H4 (cell line): Measurements from ENCODE around the gene LRRC4B. TPM values are rescaled to one million over a fixed set of nuclear protein-coding genes. Genes with fewer than 3 reads are reported as not detected.

Experiments used
- DNase-seq: peaks from one replicate; pipeline ENCODE4 v3.0.0-alpha.2; 2015; ENCODE audit warnings: low spot score
- total RNA-seq: library from RNA; depleted of rRNA; stranded (reverse); fragments of >200 nt; shearing (Covaris generic); gene quantifications from 2 replicates; pipeline ENCODE4 v1.2.3, GENCODE V29; 2014

LRRC4B gene
- total RNA-seq, 1 experiment from 2014 or later: 15.2 TPM

DNA sequence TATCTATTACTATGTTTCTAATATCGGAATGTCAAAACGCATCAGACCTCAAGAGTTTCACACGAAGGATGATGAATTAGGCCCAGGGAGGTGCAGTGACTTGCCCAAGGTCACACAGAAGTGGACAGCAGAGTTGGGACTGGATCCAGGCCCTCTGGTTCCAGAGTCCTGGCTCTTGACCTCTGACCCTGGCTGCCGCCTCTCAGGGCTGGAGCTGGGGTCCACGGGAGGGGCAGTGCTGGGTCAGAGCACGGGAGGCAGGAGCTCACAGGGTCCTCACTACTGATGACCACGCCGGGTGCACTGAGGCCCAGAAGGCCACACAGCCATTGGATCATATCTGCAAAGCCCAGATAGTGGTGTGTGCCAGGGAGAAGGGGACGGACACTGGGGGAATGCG is 45.4 kb downstream of the LRRC4B start:
- DNase-seq: no peak

DNA sequence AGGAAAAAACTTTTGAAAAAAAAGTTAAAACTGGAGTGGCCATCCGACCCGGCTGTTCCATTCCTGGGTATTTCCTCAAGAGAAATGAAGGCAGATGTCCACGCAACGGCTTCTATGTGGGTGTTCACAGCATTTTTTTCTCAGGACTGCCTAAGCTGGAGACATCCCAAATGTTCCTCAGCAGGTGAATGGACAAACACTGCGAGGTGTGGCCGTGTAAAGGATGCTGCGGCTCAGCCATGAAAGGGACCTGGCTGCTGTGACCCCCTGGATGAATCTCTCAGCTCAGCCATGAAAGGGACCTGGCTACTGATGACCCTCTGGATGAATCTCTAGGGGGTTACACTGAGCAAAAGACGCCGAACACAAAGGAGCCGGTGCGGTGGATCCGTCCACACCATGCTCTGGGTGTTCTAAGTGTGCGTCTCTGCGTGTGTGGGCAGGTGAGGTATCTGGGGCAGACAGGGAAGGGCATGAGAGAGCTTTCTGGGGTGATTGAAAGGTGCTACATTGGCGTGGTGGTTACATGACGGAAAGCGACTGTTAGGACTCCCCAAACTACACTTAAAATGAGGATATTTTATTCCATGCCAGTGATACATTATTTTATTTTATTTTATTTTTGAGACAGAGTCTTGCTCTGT is 47.3 kb downstream of the LRRC4B start:
- DNase-seq: no peak

DNA sequence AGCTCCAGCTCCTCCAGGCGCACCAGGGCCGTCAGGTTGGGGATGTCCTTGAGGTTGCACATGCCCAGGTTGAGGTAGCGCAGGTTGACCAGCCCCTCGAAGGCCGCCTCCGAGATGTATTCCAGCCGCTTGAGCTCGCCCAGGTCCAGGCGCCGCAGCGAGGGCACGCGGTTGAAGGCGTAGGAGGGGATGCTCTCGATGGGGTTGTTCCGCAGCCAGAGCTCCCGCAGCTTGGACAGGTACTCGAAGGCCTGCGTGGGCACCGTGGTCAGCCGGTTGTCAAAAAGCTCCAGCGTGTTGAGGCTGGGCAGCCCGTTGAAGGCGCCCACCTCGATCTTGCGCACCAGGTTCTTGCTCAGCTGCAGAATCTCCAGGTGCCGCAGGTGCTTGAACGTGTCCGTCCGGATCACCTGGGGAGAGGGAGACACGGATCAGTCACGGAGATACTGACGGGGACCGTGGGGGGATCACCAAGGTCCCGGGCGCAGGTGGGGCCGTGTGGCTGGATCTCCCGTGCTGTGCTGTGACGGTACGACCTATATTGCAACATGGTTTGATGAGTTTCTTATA is 49.1 kb downstream of the LRRC4B start:
- no peak for DNase-seq

DNA sequence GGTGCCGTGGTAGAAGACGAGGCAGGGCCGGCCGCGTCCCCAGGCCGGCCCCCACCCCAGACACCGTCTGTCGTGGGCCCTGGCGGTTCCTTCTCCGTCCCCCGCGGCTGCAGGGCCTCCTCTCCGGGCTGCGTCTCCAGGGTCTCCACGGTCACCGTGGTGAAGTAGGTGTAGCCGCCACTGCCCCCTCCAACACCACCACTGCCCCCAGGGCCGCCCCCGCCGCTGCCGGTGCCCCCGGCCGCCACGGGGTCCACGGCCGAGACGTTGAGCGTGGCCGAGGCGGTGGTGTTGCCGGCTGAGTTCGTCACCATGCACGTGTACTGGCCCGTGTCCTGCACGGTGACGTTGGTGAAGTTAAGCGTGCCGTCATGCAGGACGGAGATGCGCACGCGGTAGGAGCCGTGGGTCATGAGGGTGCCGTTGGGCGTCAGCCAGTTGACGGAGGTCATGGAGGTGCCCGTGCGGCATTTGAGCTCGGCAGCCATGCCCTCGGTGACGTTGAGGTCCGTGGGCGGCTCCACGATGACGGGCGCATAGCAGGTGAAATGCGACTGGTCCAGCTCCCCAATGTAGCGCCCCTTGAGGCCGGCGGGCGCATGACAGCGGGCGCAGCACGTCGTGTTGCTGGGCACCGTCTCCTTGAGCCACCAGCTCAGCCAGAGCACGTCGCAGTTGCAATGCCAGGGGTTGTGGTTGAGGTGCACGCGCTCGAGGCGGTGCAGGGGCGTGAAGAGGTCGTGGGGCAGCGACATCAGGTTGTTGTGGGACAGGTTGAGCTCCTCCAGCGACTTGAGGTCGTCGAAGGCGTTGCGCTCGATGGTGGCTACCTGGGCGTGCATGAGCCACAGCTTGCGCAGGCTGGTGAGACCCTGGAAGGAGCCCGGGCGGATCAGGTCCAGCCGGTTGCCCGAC is 49.9 kb downstream of the LRRC4B start:
- DNase-seq: no peak

DNA sequence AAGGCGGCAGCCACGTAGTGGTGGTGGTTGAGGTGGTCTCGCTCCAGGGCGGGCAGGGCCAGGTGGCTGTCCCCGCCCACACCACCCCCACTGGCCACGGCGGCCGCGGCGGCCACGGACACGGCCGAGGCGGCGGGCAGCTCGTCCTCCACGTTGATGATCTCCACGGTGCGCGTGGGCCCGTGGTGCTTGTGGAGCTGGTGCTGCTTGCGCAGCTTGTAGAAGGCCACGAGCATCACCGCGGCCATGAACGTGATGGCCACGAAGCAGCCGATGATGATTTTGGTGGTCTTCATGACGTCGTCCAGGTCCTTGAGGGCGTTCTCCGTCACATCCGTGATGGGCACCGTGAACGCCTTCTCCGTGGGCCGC is 50.5 kb downstream of the LRRC4B start:
- no peak for DNase-seq

DNA sequence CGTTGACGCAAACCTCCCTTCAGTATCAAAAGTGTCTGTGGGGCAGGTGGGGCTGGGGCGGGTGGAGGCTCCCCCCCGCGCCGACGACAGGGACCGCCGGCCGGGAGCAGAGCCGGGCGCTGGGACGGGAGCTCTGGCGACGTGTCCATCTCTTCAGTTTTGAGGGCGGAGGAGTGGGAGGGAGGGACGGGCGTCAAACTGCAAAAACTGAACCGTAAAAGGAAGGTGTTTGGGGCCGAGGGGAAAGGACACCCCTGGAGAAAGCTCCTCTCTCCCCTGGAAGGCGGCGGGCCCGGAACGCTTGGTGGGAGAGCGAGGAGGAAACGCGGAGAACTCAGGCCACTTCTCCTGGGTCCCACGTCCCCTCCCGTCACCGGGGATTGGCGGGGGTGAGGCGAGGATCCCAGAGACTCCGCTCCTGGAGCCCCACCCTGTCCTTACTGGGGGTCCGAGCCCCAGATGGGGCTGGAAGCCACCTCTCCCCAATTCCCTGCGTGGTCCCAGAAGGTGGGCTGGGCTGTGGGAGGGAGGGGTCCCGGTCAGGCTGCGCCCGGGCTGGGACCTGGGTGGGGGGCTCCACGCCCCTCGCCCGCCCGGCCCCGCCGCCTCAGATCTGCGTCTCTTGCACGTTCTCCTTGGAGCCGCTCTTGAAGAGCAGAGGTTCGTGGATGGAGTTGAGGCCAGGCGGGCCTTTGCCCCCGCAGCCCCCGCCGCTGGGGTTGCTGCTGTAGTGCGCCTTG is 51.1 kb downstream of the LRRC4B start:
- DNase-seq: no peak

DNA sequence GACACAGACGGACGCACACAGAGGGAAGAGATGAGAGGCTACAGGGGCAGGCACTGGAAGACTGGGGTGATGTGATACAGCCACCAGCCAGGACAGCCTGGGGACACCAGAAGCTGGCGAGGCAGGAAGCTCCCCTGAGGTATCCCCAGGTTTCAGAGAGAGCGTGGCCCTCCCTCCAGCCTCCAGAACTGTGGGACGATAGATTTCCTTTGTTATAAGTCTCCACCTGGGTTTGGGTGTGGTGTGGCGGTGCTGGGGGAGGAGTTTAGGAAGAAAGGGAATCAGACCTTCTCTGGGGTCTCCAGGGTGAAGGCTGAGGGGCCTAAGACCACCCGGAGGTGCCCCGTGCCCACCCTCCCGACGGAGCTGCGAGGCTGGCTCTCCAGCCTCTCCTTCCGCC is 51.8 kb downstream of the LRRC4B start:
- no peak for DNase-seq

DNA sequence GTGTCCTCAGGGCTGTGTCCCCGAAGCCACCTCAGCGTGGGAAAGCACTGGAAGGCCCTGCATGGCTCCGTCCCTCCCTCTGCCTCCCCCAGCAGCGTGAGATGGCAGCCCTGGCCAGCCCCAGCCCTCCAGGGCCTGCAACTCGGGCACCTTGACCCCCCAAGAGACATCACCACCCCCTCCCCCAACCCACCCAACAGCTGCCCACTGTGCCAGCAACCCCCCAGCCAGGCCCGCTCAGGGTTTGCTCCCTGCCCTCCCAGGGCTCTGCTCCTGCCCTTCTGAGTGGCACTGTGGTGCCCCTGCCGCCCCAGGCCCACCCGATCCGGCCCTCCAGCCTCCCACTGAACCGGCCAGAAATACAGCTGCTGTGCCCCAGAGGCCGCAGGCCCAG is 53.1 kb downstream of the LRRC4B start:
- no peak for DNase-seq

DNA sequence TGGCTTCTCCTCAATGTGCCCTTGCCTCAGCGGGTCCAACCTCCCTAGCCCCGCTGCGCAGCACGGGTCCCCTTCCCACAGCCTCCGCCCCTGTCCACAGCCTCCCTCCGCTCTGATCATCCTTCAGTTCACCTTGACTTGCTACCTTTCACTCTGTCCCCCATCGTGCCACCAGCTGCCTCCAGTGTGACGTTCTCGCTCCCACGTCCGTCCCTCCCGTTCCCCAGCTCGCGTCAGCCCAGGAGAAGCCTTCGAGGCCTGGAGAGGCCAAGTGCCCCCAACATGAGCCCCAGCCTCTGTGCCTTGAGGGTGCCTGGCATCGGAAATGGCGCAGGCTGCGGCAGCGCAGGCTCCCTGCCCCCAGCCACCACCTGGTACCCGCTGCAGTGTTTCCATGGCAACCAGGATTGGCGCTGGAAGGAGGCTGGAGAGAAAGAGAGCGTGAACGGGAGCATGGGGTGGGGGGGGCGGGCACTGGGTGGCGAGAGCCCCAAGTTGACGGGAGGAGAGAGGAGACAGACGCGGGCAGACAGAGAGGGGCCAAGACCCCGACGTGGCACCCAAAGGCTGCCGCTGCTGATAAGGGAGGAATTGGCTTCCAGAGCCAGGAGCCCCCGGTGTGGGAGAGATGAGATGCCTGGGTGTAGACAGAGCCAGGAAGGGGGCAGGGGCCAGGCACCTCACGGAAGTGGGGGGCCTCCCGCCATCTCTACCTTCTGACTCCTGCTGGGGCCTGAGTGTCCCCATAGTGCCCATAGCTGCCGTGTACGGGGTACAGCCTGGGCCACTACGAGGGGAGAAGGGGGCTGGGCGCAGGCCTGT is 53.7 kb downstream of the LRRC4B start:
- no peak for DNase-seq

DNA sequence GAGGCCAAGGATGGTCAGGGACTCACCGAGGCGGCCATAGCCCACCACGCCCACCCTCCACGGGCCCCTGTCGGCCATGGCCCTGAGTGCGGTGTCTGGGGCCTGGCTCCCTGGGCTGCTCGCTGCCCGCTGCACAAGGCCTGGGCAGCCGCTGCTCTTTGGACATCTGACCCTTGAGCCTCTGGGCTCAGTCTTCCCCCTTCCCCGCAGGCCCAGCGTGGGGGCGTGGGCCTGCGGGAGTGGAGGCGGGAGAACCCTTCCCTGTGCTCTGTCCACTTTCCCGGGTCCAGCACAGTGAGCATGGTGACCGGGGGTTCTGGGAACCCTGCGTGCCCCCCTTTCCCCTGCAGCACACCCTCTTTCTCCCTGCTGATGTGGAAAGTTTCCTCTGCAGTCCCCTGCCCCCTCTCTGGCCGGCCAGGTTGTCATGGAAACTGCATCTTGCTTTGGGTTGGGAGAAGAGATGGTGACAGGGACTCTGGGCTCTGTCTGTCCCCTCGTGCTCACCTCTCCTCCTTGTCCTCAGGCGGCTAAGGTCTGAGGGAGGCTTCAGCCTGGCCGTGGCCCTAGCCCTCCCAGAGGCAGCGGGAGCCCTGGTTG is 54.4 kb downstream of the LRRC4B start, which contains the start of gene ASPDH:
Gene ASPDH (minus strand): TSS at position 168 of the 600 bp plus-strand sequence. CDS start 90 bp downstream, at position 78.
- no peak for DNase-seq

DNA sequence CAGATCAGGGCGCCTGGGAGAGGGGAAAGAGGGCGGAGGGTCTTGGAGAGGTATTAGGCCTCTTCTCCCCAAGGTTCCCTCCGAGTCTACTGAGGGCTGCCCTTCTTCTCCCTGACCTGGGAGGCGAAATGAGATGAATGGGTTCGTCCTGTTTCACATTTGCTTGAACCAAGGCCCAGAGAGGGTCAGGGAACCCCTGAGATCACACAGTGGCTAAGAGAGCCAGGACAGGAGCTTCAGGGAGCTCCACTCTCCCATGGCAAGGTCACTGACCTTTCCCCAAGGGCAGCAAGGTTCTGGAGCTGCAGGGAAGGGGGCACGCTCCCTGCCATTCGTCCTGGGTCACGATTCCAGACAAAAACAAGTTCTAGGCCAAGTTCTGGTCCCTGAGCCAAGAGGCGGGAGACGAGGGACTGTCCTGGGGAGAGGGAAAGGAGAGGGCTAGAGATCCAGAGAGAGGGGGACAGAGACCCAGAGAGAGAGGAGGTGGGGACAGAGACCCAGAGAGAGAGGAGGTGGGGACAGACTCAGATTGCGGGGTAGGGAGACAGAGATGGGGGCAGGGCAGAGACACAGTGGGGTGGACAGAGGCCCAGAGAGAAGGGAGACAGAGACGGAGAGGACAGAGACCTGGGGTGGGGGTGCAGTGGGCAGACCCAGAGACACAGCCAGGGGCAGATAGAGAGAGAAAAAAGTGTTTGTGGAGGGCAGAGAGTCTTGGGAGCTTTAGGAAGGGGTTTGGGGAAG is 55.1 kb downstream of the LRRC4B start:
- no peak for DNase-seq

DNA sequence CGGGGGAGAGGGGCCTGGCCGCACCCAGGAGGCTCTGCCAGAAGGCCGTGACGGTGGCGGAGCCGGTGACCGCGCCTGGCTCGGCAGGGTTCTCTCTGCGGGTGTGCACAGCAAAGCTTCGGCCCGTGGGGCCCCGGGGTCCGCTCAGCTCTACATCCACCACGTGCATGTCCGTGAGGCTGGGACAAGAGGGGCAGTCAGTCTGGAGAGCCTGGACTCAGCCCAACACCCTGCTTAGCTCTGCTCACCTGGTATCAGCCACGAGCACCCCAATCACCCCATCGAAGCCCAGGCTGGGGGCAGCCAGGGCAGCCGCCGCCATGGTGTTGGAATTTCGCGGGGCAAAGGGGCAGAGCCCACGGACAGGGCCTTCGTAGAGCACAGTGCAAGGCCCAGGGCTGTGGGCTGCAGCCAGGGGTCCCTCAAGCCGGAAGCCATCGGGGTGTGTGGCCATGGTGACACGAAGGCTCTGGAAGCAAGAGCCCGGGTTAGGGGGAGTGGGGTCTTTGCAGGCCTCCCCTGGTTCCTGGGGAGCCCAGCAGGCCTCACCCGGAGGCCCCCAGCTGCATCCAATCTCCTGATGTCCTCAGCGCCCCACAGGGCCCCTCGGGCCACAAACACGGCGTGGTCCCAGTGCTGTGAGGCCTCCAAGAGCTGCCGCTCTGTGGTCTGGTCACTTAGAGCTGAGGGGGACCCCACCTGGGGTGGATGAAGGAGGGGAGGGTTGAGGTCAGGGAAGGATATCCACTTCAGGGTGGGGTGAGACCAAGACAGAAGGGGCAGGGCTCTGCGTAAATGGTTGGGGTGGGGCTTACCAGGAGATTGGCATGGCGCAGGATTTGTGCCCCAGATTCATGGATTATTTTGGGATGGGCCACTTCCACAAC is 55.9 kb downstream of the LRRC4B start:
- DNase-seq: no peak

DNA sequence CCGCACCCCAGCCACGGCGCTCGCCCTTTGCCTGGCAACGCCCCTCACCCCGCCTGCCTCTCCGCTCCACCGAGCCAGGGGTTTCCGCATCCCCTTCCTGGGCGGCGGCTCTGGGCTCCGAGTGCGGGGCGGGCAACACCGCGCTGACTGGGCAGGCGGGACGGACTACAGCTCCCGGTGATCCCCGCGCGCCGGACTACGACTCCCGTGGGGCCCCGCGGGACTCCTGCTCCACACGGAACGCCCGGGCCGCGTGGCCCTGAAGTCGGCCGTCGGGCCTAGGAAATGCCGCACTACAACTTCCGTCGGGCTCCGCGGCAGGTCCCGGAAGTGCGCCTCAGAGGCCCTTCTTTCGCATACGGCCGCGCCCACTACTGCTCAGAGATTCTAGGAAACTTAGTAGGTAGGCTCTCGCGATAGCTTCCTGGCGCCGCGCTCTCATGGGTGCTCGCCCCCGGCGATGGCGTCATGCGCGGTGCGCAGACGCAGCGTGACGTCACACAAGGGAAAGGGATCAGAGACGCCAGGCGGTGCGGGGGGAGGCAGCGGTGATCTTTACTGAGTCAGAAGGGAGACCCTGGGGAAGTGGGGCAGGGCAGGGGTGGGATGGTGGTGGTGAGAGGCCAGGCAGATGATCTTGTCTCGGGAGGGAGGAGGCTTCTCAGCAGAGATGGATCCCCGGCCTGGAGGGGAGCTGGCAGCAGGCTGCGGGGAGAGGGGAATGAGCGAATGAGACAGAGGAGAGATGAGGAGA is 57.0 kb downstream of the LRRC4B start, which contains the start of gene JOSD2:
Gene JOSD2 (minus strand): TSS at position 123 of the 754 bp plus-strand sequence. CDS start 760 bp downstream, outside the sequence.
- peak; percentile 100 for DNase-seq

DNA sequence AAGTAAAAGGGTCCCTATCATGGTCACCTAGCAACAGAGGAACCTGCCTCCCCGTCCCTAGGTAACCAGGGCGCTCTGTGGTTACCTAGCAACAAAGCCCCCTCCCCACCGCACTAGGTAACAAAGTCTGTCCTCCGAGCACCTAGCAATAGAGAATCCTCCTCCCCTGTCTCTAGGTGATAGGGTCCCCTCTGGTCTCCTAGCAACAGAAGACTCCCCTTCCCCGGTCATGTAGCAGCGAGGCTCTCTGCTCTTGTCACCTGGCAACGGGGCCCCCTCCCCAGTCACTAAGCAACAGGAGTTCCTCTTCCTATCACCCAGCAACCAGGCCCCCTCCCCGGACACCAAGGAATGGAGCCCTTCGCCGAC is 57.6 kb downstream of the LRRC4B start:
- no peak for DNase-seq

DNA sequence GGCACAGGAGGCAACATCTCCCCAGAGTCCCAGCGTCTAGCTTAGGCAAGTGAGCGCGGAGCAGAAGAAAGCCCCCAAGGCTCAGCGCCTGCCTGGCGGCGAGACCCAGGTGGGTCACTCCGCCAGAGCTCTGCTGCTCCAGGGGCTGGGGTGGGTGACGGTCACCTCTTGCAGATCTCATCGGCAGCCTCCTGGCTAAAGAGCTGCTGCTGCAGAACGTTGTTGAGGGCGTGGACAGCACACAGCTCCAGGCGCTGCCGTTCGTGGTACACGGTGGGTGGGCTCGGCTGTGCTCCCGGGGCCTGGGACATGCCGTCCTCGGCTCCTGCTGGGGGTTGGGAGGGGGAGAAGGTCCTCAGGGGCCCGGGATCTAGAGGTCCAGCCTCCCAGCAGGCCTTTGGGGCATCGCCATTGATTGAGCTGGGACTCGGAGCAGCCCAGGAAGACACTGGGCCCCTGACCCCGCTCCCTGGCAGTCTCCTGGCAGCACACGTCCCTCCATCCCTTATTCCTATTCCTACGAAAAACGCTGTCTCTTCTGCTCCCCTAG is 58.0 kb downstream of the LRRC4B start:
- DNase-seq: no peak

DNA sequence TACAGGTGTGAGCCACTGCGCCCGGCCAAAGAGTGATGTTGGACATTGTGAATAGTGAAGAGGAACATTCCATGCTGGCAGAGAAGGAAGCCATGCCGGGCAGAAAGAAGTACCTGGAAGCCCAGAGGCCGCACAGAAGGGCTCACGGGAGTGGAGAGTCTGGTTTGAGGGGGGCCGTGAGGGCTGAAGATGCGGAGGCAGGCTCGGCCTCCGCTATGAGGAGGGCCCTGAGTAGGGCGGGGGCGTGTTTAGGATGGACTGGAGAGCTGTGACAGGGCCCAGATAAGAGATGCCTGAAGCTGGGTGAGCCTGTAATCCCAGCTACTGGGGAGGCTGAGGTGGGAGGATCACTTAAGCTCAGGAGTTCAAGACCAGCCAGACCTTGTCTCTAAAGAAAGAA is 58.9 kb downstream of the LRRC4B start:
- no peak for DNase-seq

DNA sequence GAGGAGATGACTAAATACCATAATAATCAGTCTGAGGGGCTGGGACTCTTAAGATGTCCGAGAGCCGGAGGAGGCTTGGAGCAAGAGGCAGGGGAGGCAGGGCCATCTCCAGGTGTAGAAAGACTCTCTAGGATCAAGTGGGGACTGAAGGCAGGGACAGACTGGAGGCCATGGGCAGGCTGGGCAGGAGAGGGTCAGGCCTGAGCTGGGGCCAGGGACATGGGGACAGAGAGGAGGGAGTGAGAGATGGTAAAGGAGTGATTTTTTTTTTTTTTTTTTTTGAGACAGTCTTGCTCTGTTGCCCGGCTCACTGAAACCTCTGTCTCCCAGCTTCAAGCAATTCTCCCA is 59.4 kb downstream of the LRRC4B start:
- no peak for DNase-seq

DNA sequence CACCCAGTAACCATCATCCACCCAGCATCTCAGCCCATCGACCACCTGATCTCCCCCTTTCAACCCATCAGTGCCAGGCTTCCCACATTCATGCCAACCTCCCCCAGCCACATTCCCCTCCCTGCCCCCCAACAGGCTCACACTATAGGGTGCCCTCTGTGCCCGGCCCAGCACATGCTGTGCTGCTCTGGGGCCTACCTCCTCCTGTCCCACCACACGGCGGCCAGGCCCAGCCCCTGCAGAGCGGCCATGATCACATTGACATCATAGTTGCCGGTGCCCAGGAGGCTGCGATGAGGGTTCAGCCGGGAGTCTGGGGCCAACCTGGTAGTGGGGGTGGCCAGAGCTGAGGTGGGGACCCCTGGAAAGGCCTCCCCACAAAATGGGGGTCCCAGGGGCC is 60.9 kb downstream of the LRRC4B start:
- no peak for DNase-seq
